Activated CD8-positive, alpha-beta memory T cell treated with anti-CD3 and anti-CD28 coated beads for 1 hour (primary cell): ENCODE data around the gene BRD3.
"Not testable (repeated sequence)": the region's sequence is repeated elsewhere in the genome, so short reads cannot be mapped to it uniquely, and the experiment has no call there.

Experiments
- DNase-seq, 2 donors: peaks; one replicate each; pipeline ENCODE4 v3.0.0-alpha.2; 2020; ENCODE audit warnings: low read depth in 1 of 2; ENCODE audit errors: extremely low read depth in 1 of 2

Gene BRD3

GRCh38 chr9:133995012-133995896, 72.6 kb downstream of the BRD3 start:
- no peak for DNase-seq

GRCh38 chr9:133994353-133995011, 73.3 kb downstream of the BRD3 start:
- DNase-seq = peak; percentile 44 to 72

- no peak for DNase-seq
These were observed 74.1 kb downstream of the BRD3 start for GRCh38 chr9:133993635-133994253.

GRCh38 chr9:133992780-133993634, 74.8 kb downstream of the BRD3 start:
- DNase-seq = peak; percentile 20 to 71

- DNase-seq = peak in 1 of 2 donors; percentile 19
These were observed 75.7 kb downstream of the BRD3 start, which contains the start of gene VAV2 for GRCh38 chr9:133991964-133992779. TSS of gene VAV2 (minus strand) at chr9:133992324. CDS start at chr9:133992278, 46 bp downstream.

- DNase-seq = no peak
These were observed 76.5 kb downstream of the BRD3 start for GRCh38 chr9:133991214-133991921.

- DNase-seq = no peak
These were observed 77.2 kb downstream of the BRD3 start for GRCh38 chr9:133990366-133991213.

- DNase-seq = no peak
These were observed 78.0 kb downstream of the BRD3 start for GRCh38 chr9:133989625-133990365.

- DNase-seq = not testable (repeated sequence)
These were observed 79.1 kb downstream of the BRD3 start for GRCh38 chr9:133988771-133989170.

GRCh38 chr9:133987946-133988665, 79.7 kb downstream of the BRD3 start:
- DNase-seq = no peak

GRCh38 chr9:133987446-133987788, 80.4 kb downstream of the BRD3 start:
- no peak for DNase-seq

GRCh38 chr9:133986774-133987445, 80.9 kb downstream of the BRD3 start:
- no peak for DNase-seq

- DNase-seq = no peak
These were observed 81.8 kb downstream of the BRD3 start for GRCh38 chr9:133986061-133986460.

GRCh38 chr9:133982971-133983720, 84.7 kb downstream of the BRD3 start:
- no peak for DNase-seq

GRCh38 chr9:133981958-133982681, 85.7 kb downstream of the BRD3 start:
- no peak for DNase-seq
